KMS-11 (cell line): Measurements from ENCODE around the gene WNT10A.
"Not testable (repeated sequence)": the region's sequence is repeated elsewhere in the genome, so short reads cannot be mapped to it uniquely, and the experiment has no call there.

Source experiments
- H2AFZ ChIP-seq: fragments of 200-600 bp; sonication (generic); 2 replicates; pipeline ENCODE4 v1.6.1; 2016; ENCODE audit warnings: antibody characterized with exemption, mixed run types, low read depth
- H3K27ac ChIP-seq: fragments of 200-600 bp; sonication (generic); 2 replicates; pipeline ENCODE4 v1.6.1; 2016; ENCODE audit warnings: mild to moderate bottlenecking, mixed run types
- H3K27me3 ChIP-seq: fragments of 200-600 bp; sonication (generic); 2 replicates; pipeline ENCODE4 v1.6.1; 2017; ENCODE audit warnings: mild to moderate bottlenecking, low read depth, mixed run types, moderate library complexity; ENCODE audit not compliant: insufficient read depth
- H3K36me3 ChIP-seq: fragments of 200-600 bp; sonication (generic); 2 replicates; pipeline ENCODE4 v1.6.1; 2017; ENCODE audit warnings: mild to moderate bottlenecking, mixed run types; ENCODE audit not compliant: insufficient read depth
- H3K4me1 ChIP-seq: fragments of 200-600 bp; sonication (generic); 2 replicates; pipeline ENCODE4 v1.6.1; 2016; ENCODE audit warnings: mild to moderate bottlenecking, low read depth, mixed run types; ENCODE audit not compliant: poor library complexity, severe bottlenecking
- H3K4me2 ChIP-seq: fragments of 200-600 bp; sonication (generic); 2 replicates; pipeline ENCODE4 v1.7.0; 2016; ENCODE audit warnings: mild to moderate bottlenecking, mixed run types
- H3K4me3 ChIP-seq: fragments of 200-600 bp; sonication (generic); IDR thresholded peaks from 2 replicates; pipeline ENCODE4 v1.6.1; 2017; ENCODE audit warnings: low read depth, low read length, mixed read lengths; ENCODE audit not compliant: insufficient read depth
- H3K79me2 ChIP-seq: fragments of 200-600 bp; sonication (generic); 2 replicates; pipeline ENCODE4 v1.6.1; 2016; ENCODE audit warnings: low read depth, mixed run types; ENCODE audit not compliant: insufficient read depth
- H3K9ac ChIP-seq: fragments of 200-600 bp; sonication (generic); 2 replicates; pipeline ENCODE4 v1.6.1; 2016; ENCODE audit warnings: mild to moderate bottlenecking, mixed run types
- H4K20me1 ChIP-seq: fragments of 200-600 bp; sonication (generic); 2 replicates; pipeline ENCODE4 v1.6.1; 2016; ENCODE audit warnings: mild to moderate bottlenecking, mixed run types; ENCODE audit not compliant: insufficient read depth
- CTCF ChIP-seq: fragments of 200-600 bp; sonication (generic); conservative IDR thresholded peaks from 2 replicates; pipeline ENCODE4 v1.6.1; 2017; ENCODE audit warnings: low read depth, mild to moderate bottlenecking, antibody characterized with exemption, low read length, moderate library complexity, mixed read lengths

WNT10A gene

DNA sequence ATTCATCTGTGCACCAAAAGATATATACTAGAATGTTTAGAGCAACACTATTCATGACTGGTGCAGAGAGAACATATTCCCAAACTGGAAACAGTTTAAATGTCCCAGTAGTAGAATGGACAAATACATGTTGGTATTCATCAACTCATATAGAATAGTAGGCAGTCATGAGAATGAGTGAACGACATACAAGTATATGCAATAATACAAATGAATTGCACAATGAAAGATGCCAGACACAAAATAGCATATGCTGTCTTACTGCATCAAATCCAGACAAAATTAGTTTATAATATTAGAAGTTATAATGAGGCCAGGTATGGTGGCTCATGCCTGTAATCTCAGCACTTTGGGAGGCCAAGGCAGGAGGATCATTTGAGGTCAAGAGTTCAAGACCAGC is 40.8 kb upstream of the WNT10A start:
- H3K27me3 ChIP-seq = no peaks in the 10 kb centered on the region
- no peak for TF ChIP-seq CTCF
- no peak overlapping the region for H2AFZ ChIP-seq

GRCh38 chr2:218844334-218844733 is 36.3 kb upstream of the WNT10A start:
- H3K27me3 ChIP-seq, H4K20me1 ChIP-seq, H3K79me2 ChIP-seq, H3K9ac ChIP-seq, H3K4me2 ChIP-seq, H3K4me1 ChIP-seq, H2AFZ ChIP-seq, H3K4me3 ChIP-seq, H3K27ac ChIP-seq, H3K36me3 ChIP-seq: not testable (repeated sequence)

More for the DNA sequence above, 40.8 kb upstream of the WNT10A start:
- H3K4me3 ChIP-seq = no peak overlapping the region
- no peaks in the 10 kb centered on the region for H3K36me3 ChIP-seq
- H4K20me1 ChIP-seq = no peaks in the 10 kb centered on the region
- no peak overlapping the region for H3K27ac ChIP-seq
- H3K9ac ChIP-seq = no peak overlapping the region
- H3K4me2 ChIP-seq = no peak overlapping the region
- no peaks in the 10 kb centered on the region for H3K79me2 ChIP-seq
- peaks cover 13% of the 10 kb centered on the region for H3K4me1 ChIP-seq

DNA sequence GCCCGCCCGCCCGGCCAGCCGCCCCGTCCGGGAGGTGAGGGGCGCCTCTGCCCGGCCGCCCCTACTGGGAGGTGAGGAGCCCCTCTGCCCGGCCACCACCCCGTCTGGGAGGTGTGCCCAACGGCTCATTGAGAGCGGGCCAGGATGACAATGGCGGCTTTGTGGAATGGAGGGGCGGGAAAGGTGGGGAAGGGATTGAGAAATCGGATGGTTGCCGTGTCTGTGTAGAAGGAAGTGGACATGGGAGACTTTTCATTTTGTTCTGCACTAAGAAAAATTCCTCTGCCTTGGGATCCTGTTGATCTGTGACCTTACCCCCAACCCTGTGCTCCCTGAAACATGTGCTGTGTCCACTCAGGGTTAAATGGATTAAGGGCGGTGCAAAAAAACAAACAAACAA is 33.7 kb upstream of the WNT10A start:
- H3K36me3 ChIP-seq, H2AFZ ChIP-seq, H3K9ac ChIP-seq, H4K20me1 ChIP-seq, H3K4me3 ChIP-seq, H3K27me3 ChIP-seq, H3K27ac ChIP-seq, H3K79me2 ChIP-seq, H3K4me2 ChIP-seq, H3K4me1 ChIP-seq: not testable (repeated sequence)

DNA sequence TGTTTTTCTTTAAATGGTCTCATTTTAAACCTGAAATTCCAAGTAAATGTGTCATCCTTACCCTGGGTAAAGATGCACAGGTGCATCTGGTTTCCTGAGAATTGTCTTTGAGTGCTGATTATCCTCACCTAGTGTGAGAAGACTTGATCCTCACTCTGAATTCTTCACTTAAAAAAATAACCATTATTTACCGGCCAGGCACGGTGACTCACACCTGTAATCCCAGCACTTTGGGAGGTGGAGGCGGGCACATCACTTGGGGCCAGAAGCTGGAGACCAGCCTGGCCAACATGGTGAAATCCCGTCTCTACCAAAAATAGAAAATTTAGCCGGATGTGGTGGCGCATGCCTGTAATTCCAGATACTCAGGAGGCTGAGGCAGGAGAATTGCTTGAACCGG is 30.9 kb upstream of the WNT10A start:
- Histone ChIP-seq H3K4me1 (peaks cover 11% of the 10 kb centered on the region), H3K79me2 (no peaks in the 10 kb centered on the region), H3K4me2 (no peak overlapping the region), H3K9ac (no peak overlapping the region), H4K20me1 (no peaks in the 10 kb centered on the region), H2AFZ (no peak overlapping the region), H3K27ac (no peak overlapping the region), H3K4me3 (no peak overlapping the region), H3K27me3 (peaks cover 12% of the 10 kb centered on the region; the same call in 1 of the 2 replicates), H3K36me3 (no peaks in the 10 kb centered on the region)
- TF ChIP-seq CTCF = no peak

GRCh38 chr2:218850796-218851195 is 29.9 kb upstream of the WNT10A start:
- TF ChIP-seq CTCF = no peak

More at GRCh38 chr2:218850796-218851195, 29.9 kb upstream of the WNT10A start:
- no peak overlapping the region for H2AFZ ChIP-seq
- H3K27me3 ChIP-seq = peaks cover 18% of the 10 kb centered on the region; the same call in 1 of the 2 replicates
- H3K4me3 ChIP-seq = no peak overlapping the region
- H3K4me1 ChIP-seq = peaks cover 11% of the 10 kb centered on the region
- H4K20me1 ChIP-seq = no peaks in the 10 kb centered on the region
- no peak overlapping the region for H3K4me2 ChIP-seq
- H3K36me3 ChIP-seq = no peaks in the 10 kb centered on the region
- no peak overlapping the region for H3K9ac ChIP-seq
- no peak overlapping the region for H3K27ac ChIP-seq
- no peaks in the 10 kb centered on the region for H3K79me2 ChIP-seq
